K562 (cell line): ENCODE results near the gene MPP7. TPM values are rescaled to one million over a fixed set of nuclear protein-coding genes. Genes with fewer than 3 reads are reported as not detected.

Source experiments
- ATAC-seq: fragments of 200-7000 bp; cut with Tn5 transposase; 3 replicates; pipeline ENCODE4 v1.9.1; 2020; ENCODE audit warnings: moderate library complexity
- BruUV-seq: library from RNA; stranded (reverse); fragments of 400-500 nt; replicated peaks from 2 replicates; lab custom pipeline; 2021; lab: Mats Ljungman, UMichigan
- CTCF ChIA-PET: fragments of 300-600 bp; formaldehyde crosslinking; extraction: SDS; loops from one replicate; lab custom pipeline; 2021; ENCODE audit warnings: low intra/inter-chr PET ratio; lab: Yijun Ruan, JAX
- POLR2A ChIA-PET: fragments of 300-600, 350-650 bp; sonication (Branson Sonifier 250); formaldehyde crosslinking; extraction: SDS; loops from one replicate; lab custom pipeline; 2021; ENCODE audit warnings: antibody characterized with exemption, inconsistent platforms; lab: Yijun Ruan, JAX
- DNase-seq, 4 experiments: peaks; one replicate each; pipeline versions ENCODE4 v3.0.0 to v3.0.0-alpha.2; 2011 to 2018; ENCODE audit warnings: low spot score in 3 of 4, mixed read lengths in 3 of 4; ENCODE audit errors: extremely low read depth in 1 of 4
- FAIRE-seq: peaks from 2 replicates; lab custom pipeline; 2011; peaks lifted over from hg19 to GRCh38; lab: Jason Lieb, UNC
- H2AFZ ChIP-seq: 2 replicates; pipeline ENCODE4 v1.6.0; 2011; ENCODE audit warnings: low read depth, low read length, control low read depth, inconsistent platforms
- H3K27ac ChIP-seq: fragments of 200-600 bp; 3 replicates; pipeline ENCODE4 v1.8.0; 2011; ENCODE audit warnings: low read depth, mild to moderate bottlenecking, control low read depth, inconsistent platforms, low read length, moderate library complexity, mixed read lengths; ENCODE audit errors: extremely low read depth
- H3K27me3 ChIP-seq, 2 experiments: fragments of 300-600 bp in 1 of 2; 2 replicates in 1 of 2; 3 replicates in 1 of 2; pipeline versions ENCODE4 v1.6.0 to v1.8.0; 2011; ENCODE audit warnings: inconsistent platforms in 2 of 2, low read length in 2 of 2, mild to moderate bottlenecking in 1 of 2, mixed read lengths in 1 of 2, moderate library complexity in 1 of 2; ENCODE audit not compliant: control insufficient read depth in 2 of 2, insufficient read depth in 2 of 2
- H3K36me3 ChIP-seq: fragments of 300-600 bp; 3 replicates; pipeline ENCODE4 v1.8.0; 2011; ENCODE audit warnings: mild to moderate bottlenecking, low read length, inconsistent platforms; ENCODE audit not compliant: control insufficient read depth, insufficient read depth
- H3K4me1 ChIP-seq, 2 experiments: fragments of 200-600 bp in 1 of 2; replicated peaks in 1 of 2; 2 replicates in 1 of 2; 3 replicates in 1 of 2; pipeline versions ENCODE4 v1.5.1 to v1.8.0; 2011; ENCODE audit warnings: inconsistent platforms in 2 of 2, low read length in 2 of 2, mild to moderate bottlenecking in 1 of 2, mixed read lengths in 1 of 2, moderate library complexity in 1 of 2; ENCODE audit not compliant: control insufficient read depth in 2 of 2, insufficient read depth in 2 of 2
- H3K4me2 ChIP-seq: 2 replicates; pipeline ENCODE4 v1.6.1; 2011; ENCODE audit warnings: low read length, control low read depth, inconsistent platforms, mixed read lengths; ENCODE audit not compliant: insufficient read depth
- H3K4me3 ChIP-seq: fragments of 200-600 bp; sonication (generic), shearing (Covaris generic); 2 replicates; pipeline ENCODE4 v1.5.1; 2016; ENCODE audit warnings: control low read depth, inconsistent platforms
- H3K79me2 ChIP-seq: fragments of 200-600 bp; 3 replicates; pipeline ENCODE4 v1.8.0; 2011; ENCODE audit warnings: low read length, inconsistent platforms; ENCODE audit not compliant: control insufficient read depth, insufficient read depth
- H3K9ac ChIP-seq, 2 experiments: 2 replicates each; pipeline versions ENCODE4 v1.6.0 to v1.6.1; 2011; ENCODE audit warnings: low read depth in 2 of 2, low read length in 2 of 2, control low read depth in 1 of 2, inconsistent platforms in 1 of 2, mild to moderate bottlenecking in 1 of 2, mixed read lengths in 1 of 2; ENCODE audit not compliant: insufficient read depth in 1 of 2
- H3K9me1 ChIP-seq: one replicate; pipeline ENCODE4 v1.6.0; 2011; ENCODE audit warnings: inconsistent platforms, mild to moderate bottlenecking, low read length, moderate library complexity; ENCODE audit not compliant: control insufficient read depth, insufficient read depth
- H3K9me3 ChIP-seq: replicated peaks from 2 replicates; pipeline ENCODE4 v1.5.1; 2011; ENCODE audit warnings: low read depth, low read length, inconsistent platforms; ENCODE audit not compliant: control insufficient read depth, insufficient read depth
- H4K20me1 ChIP-seq: replicated peaks from 2 replicates; pipeline ENCODE4 v1.6.1; 2011; ENCODE audit warnings: low read length, inconsistent platforms, mixed read lengths; ENCODE audit not compliant: control insufficient read depth, insufficient read depth
- DDX20 ChIP-seq: fragments of 450-650 bp; IDR thresholded peaks from 2 replicates; pipeline ENCODE4 v1.6.1; 2016; ENCODE audit warnings: missing genetic modification characterization, low read depth, mild to moderate bottlenecking, missing compliant biosample characterization, moderate library complexity
- ZBED1 ChIP-seq: IDR thresholded peaks from 2 replicates; pipeline ENCODE4 v1.6.1; 2014
- ZNF830 ChIP-seq: fragments of 250-450 bp; sonication (Bioruptor Pico); IDR thresholded peaks from 2 replicates; pipeline ENCODE4 v1.5.0; 2021; ENCODE audit warnings: mild to moderate bottlenecking
- WGBS: fragments of 100-300 bp; shearing (Covaris generic); methylation state at CpG from one replicate; pipeline ENCODE4 v1.1.6; 2016; ENCODE audit warnings: low coverage, mixed read lengths; ENCODE audit not compliant: insufficient coverage; ENCODE audit errors: missing lambda C conversion rate; 5-methylcytosine and 5-hydroxymethylcytosine counted together
- in situ Hi-C: fragments of 300-500 bp; cut with MboI; formaldehyde crosslinking; loops from 4 replicates; pipeline ENCODE4 v1.15.0; 2018; ENCODE audit warnings: inconsistent platforms, mixed read lengths
- intact Hi-C: fragments of 100-400 bp; cut with micrococcal nuclease; formaldehyde crosslinking; loops from 2 replicates; pipeline ENCODE4 v1.14.2; 2022
- polyA plus RNA-seq, 8 experiments: library from polyadenylated mRNA; depleted of rRNA in 4 of 8; stranded (reverse) in 5 of 8; unstranded in 3 of 8; fragments of >200 nt; fragmentation: Nextera tagmentation in 2 of 8; fragmentation: Illumina TruSeq in 1 of 8; extraction: Ambion mirVana in 2 of 8; extraction: Trizol in 1 of 8; gene quantifications; 2 replicates each; pipeline versions ENCODE4 v1.2.1 to v1.2.3, GENCODE V29; 2011 to 2014; ENCODE audit warnings: inconsistent platforms in 1 of 8, missing spikeins in 1 of 8
- total RNA-seq, 7 experiments: library from RNA; depleted of rRNA in 6 of 7; stranded (reverse); fragments of >200 nt in 6 of 7; fragmentation: Illumina TruSeq in 2 of 7; extraction: Trizol in 2 of 7; gene quantifications; 2 replicates each; pipeline versions ENCODE4 v1.2.1 to v1.2.3, GENCODE V29; 2011 to 2021; ENCODE audit warnings: low replicate concordance in 1 of 7
- TF ChIP-seq, protein P1 (sequence below): sonication (generic); IDR thresholded peaks from 2 replicates; pipeline ENCODE4 v1.6.1; 2016
- TF ChIP-seq, protein P2 (sequence below): fragments of 200-800 bp; sonication (Bioruptor generic); IDR thresholded peaks from 2 replicates; pipeline ENCODE4 v1.6.1; 2016; ENCODE audit warnings: missing genetic modification characterization, missing compliant biosample characterization
- TF ChIP-seq, protein P3 (sequence below): sonication (generic); formaldehyde crosslinking; IDR thresholded peaks from 2 replicates; pipeline ENCODE4 v1.8.1; 2023; ENCODE audit warnings: mild to moderate bottlenecking, missing genetic modification reagents

The MPP7 gene
- total and polyA plus RNA-seq, 9 of the 15 experiments (the other 6 are each of a cell fraction or from before 2014, with no cell fraction given): 0.03 to 0.50 (median 0.23) TPM

DNA sequence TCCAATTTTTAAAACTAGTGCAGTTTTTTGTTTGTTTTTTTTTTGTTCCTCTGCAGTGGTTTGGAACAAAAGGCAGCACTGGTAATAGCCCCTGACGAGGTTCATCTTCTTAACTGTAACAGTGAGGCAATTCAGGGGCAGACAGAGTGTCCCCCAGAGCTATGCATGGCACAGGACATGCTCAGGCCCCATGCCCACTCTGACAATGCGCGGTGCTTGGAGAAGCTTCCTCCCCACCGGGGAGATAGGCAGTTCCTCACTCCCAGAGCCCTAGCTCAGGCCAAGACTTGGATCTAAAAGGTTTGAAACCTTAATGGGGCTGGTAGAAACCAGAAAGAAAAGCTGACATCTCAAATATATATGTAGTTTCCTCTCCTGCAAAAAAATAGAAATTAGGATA, 17.9 kb upstream of the MPP7 start:
- no peaks in the 10 kb centered on the region for H3K9me1 ChIP-seq
- H3K9me3 ChIP-seq: no peaks in the 10 kb centered on the region
- 0% methylated on average over 4 of the region's 4 CpGs for WGBS
- ChIA-PET POLR2A (interaction anchor here (0.6 kb wide), 1 partner anchor 1723 kb away, joined by 5 read pairs; no protein-coding TSS in a partner anchor), CTCF (no interaction called here)
- H3K27me3 ChIP-seq: peaks cover 3 to 9% of the 10 kb centered on the region in 2 experiments; a peak in 3 of 5 replicates
- in situ Hi-C loops (no loop called here), intact Hi-C loops (no loop called here)
- H4K20me1 ChIP-seq: no peaks in the 10 kb centered on the region
- H3K4me1 ChIP-seq: no peaks in the 10 kb centered on the region
- no peak overlapping the region for H3K4me2 ChIP-seq
- TF ChIP-seq, protein P1, sequence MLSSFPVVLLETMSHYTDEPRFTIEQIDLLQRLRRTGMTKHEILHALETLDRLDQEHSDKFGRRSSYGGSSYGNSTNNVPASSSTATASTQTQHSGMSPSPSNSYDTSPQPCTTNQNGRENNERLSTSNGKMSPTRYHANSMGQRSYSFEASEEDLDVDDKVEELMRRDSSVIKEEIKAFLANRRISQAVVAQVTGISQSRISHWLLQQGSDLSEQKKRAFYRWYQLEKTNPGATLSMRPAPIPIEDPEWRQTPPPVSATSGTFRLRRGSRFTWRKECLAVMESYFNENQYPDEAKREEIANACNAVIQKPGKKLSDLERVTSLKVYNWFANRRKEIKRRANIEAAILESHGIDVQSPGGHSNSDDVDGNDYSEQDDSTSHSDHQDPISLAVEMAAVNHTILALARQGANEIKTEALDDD: no peak
- TF ChIP-seq ZBED1 (no peak), ZNF830 (no peak), DDX20 (tag) (no peak)
- TF ChIP-seq, protein P2, sequence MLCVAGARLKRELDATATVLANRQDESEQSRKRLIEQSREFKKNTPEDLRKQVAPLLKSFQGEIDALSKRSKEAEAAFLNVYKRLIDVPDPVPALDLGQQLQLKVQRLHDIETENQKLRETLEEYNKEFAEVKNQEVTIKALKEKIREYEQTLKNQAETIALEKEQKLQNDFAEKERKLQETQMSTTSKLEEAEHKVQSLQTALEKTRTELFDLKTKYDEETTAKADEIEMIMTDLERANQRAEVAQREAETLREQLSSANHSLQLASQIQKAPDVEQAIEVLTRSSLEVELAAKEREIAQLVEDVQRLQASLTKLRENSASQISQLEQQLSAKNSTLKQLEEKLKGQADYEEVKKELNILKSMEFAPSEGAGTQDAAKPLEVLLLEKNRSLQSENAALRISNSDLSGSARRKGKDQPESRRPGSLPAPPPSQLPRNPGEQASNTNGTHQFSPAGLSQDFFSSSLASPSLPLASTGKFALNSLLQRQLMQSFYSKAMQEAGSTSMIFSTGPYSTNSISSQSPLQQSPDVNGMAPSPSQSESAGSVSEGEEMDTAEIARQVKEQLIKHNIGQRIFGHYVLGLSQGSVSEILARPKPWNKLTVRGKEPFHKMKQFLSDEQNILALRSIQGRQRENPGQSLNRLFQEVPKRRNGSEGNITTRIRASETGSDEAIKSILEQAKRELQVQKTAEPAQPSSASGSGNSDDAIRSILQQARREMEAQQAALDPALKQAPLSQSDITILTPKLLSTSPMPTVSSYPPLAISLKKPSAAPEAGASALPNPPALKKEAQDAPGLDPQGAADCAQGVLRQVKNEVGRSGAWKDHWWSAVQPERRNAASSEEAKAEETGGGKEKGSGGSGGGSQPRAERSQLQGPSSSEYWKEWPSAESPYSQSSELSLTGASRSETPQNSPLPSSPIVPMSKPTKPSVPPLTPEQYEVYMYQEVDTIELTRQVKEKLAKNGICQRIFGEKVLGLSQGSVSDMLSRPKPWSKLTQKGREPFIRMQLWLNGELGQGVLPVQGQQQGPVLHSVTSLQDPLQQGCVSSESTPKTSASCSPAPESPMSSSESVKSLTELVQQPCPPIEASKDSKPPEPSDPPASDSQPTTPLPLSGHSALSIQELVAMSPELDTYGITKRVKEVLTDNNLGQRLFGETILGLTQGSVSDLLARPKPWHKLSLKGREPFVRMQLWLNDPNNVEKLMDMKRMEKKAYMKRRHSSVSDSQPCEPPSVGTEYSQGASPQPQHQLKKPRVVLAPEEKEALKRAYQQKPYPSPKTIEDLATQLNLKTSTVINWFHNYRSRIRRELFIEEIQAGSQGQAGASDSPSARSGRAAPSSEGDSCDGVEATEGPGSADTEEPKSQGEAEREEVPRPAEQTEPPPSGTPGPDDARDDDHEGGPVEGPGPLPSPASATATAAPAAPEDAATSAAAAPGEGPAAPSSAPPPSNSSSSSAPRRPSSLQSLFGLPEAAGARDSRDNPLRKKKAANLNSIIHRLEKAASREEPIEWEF (CRISPR knock-in tag): no peak
- TF ChIP-seq, protein P3, sequence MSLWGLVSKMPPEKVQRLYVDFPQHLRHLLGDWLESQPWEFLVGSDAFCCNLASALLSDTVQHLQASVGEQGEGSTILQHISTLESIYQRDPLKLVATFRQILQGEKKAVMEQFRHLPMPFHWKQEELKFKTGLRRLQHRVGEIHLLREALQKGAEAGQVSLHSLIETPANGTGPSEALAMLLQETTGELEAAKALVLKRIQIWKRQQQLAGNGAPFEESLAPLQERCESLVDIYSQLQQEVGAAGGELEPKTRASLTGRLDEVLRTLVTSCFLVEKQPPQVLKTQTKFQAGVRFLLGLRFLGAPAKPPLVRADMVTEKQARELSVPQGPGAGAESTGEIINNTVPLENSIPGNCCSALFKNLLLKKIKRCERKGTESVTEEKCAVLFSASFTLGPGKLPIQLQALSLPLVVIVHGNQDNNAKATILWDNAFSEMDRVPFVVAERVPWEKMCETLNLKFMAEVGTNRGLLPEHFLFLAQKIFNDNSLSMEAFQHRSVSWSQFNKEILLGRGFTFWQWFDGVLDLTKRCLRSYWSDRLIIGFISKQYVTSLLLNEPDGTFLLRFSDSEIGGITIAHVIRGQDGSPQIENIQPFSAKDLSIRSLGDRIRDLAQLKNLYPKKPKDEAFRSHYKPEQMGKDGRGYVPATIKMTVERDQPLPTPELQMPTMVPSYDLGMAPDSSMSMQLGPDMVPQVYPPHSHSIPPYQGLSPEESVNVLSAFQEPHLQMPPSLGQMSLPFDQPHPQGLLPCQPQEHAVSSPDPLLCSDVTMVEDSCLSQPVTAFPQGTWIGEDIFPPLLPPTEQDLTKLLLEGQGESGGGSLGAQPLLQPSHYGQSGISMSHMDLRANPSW (CRISPR knock-in tag): no peak
- H2AFZ ChIP-seq: no peak overlapping the region
- DNase-seq (no peak), FAIRE-seq (no peak), ATAC-seq (no peak)
- no peak overlapping the region for H3K9ac ChIP-seq
- no peaks in the 10 kb centered on the region for H3K36me3 ChIP-seq
- no peak overlapping the region for H3K4me3 ChIP-seq
- H3K79me2 ChIP-seq: no peaks in the 10 kb centered on the region
- BruUV-seq: no TSS peak
- no peak overlapping the region for H3K27ac ChIP-seq
